Brain microvascular endothelial cell (primary cell): ENCODE results near the gene ZSCAN20.

Experiments used
- DNase-seq: peaks from one replicate; pipeline ENCODE4 v3.0.0-alpha.2; 2020
- H3K27ac ChIP-seq: fragments of 250-450 bp; sonication (Bioruptor Pico); 2 replicates; pipeline ENCODE4 v1.5.1; 2020; ENCODE audit warnings: mild to moderate bottlenecking, moderate library complexity
- H3K27me3 ChIP-seq: fragments of 250-450 bp; sonication (Bioruptor Pico); replicated peaks from 2 replicates; pipeline ENCODE4 v1.5.1; 2020; ENCODE audit warnings: mild to moderate bottlenecking
- H3K36me3 ChIP-seq: fragments of 250-450 bp; sonication (Bioruptor Pico); replicated peaks from 2 replicates; pipeline ENCODE4 v1.5.1; 2020; ENCODE audit warnings: mild to moderate bottlenecking
- H3K4me3 ChIP-seq: 2 replicates; pipeline ENCODE4 v1.5.1; 2011; ENCODE audit warnings: low read depth, mild to moderate bottlenecking, control low read depth, low read length, moderate library complexity
- CTCF ChIP-seq: IDR thresholded peaks from 2 replicates; pipeline ENCODE4 v1.5.1; 2011; ENCODE audit warnings: low read depth, mild to moderate bottlenecking, moderate library complexity, low read length, control low read depth, inconsistent platforms; ENCODE audit errors: missing control alignments
- in situ Hi-C: cut with HindIII; loops from 2 replicates; pipeline ENCODE4 v1.10.0; 2017; ENCODE audit warnings: low sequenced_read_pairs, low pct_ligation_motif_present

ZSCAN20 gene

GRCh38 chr1:33460947-33461629, 11.4 kb upstream of the ZSCAN20 start:
- in situ Hi-C loops = no loop called here
- Histone ChIP-seq H3K36me3 (no peaks in the 10 kb centered on the region), H3K4me3 (no peak overlapping the region), H3K27me3 (no peaks in the 10 kb centered on the region), H3K27ac (no peak overlapping the region)
- no peak for TF ChIP-seq CTCF
- DNase-seq = no peak

- in situ Hi-C loops = no loop called here
- H3K36me3 ChIP-seq = no peaks in the 10 kb centered on the region
- H3K4me3 ChIP-seq = no peak overlapping the region
- DNase-seq = no peak
- TF ChIP-seq CTCF = no peak
- no peaks in the 10 kb centered on the region for H3K27me3 ChIP-seq
- H3K27ac ChIP-seq = no peak overlapping the region
Observed at GRCh38 chr1:33462405-33463164, 9.9 kb upstream of the ZSCAN20 start.

GRCh38 chr1:33464552-33464951, 7.9 kb upstream of the ZSCAN20 start:
- in situ Hi-C loops = no loop called here

GRCh38 chr1:33465316-33465715, 7.1 kb upstream of the ZSCAN20 start:
- in situ Hi-C loops = no loop called here
- no peak for DNase-seq
- no peak for TF ChIP-seq CTCF
- H3K36me3 ChIP-seq = no peaks in the 10 kb centered on the region
- H3K4me3 ChIP-seq = no peak overlapping the region
- H3K27ac ChIP-seq = no peak overlapping the region
- no peaks in the 10 kb centered on the region for H3K27me3 ChIP-seq

More at GRCh38 chr1:33464552-33464951, 7.9 kb upstream of the ZSCAN20 start:
- Histone ChIP-seq H3K4me3 (no peak overlapping the region), H3K36me3 (no peaks in the 10 kb centered on the region), H3K27ac (no peak overlapping the region), H3K27me3 (no peaks in the 10 kb centered on the region)
- no peak for DNase-seq
- TF ChIP-seq CTCF = no peak

- H3K4me3 ChIP-seq = no peak overlapping the region
- no peak for DNase-seq
- no peak for TF ChIP-seq CTCF
- H3K27ac ChIP-seq = no peak overlapping the region
- no peaks in the 10 kb centered on the region for H3K36me3 ChIP-seq
- no peaks in the 10 kb centered on the region for H3K27me3 ChIP-seq
- in situ Hi-C loops = no loop called here
Observed at GRCh38 chr1:33466159-33466558, 6.3 kb upstream of the ZSCAN20 start.

GRCh38 chr1:33468011-33468410, 4.4 kb upstream of the ZSCAN20 start:
- Histone ChIP-seq H3K4me3 (no peak overlapping the region), H3K36me3 (no peaks in the 10 kb centered on the region), H3K27me3 (no peaks in the 10 kb centered on the region), H3K27ac (no peak overlapping the region)
- no peak for DNase-seq
- TF ChIP-seq CTCF = no peak
- in situ Hi-C loops = no loop called here
